HEK293 (cell line): ENCODE results near the gene NOG.

Experiments
- CTCF ChIA-PET: fragments of 350-600 bp; formaldehyde crosslinking; extraction: SDS; loops from one replicate; lab custom pipeline; 2021; ENCODE audit warnings: antibody characterized with exemption; lab: Yijun Ruan, JAX
- POLR2A ChIA-PET: fragments of 300-600 bp; formaldehyde crosslinking; extraction: SDS; loops from one replicate; lab custom pipeline; 2020; ENCODE audit warnings: antibody characterized with exemption, inconsistent platforms; lab: Yijun Ruan, JAX
- H3K27ac ChIP-seq: fragments of 200-500 bp; sonication (Bioruptor generic); 2 replicates; pipeline ENCODE4 v1.5.1; 2014; ENCODE audit warnings: low read depth, low read length, control low read depth, inconsistent platforms; ENCODE audit errors: extremely low read depth
- H3K36me3 ChIP-seq, 2 experiments: fragments of 200-500 bp in 1 of 2; sonication (Bioruptor generic) in 1 of 2; 1 replicate in 1 of 2; 2 replicates in 1 of 2; pipeline ENCODE4 v1.5.1; 2014 to 2017; ENCODE audit warnings: inconsistent platforms in 2 of 2, low read length in 2 of 2; ENCODE audit not compliant: control insufficient read depth in 2 of 2, insufficient read depth in 1 of 2
- H3K4me1 ChIP-seq: fragments of 200-500 bp; sonication (Bioruptor generic); 2 replicates; pipeline ENCODE4 v1.5.1; 2014; ENCODE audit warnings: mild to moderate bottlenecking, low read length, inconsistent platforms; ENCODE audit not compliant: control insufficient read depth, insufficient read depth
- H3K4me3 ChIP-seq: 2 replicates; pipeline ENCODE4 v1.5.1; 2011; ENCODE audit warnings: low read depth, mild to moderate bottlenecking, control low read depth, low read length, moderate library complexity
- H3K9me3 ChIP-seq: fragments of 200-500 bp; sonication (Bioruptor generic); 2 replicates; pipeline ENCODE4 v1.5.1; 2014; ENCODE audit warnings: low read depth, low read length, inconsistent platforms; ENCODE audit not compliant: control insufficient read depth, insufficient read depth
- GLI4 ChIP-seq: fragments of 450-650 bp; formaldehyde crosslinking; IDR thresholded peaks from 2 replicates; pipeline ENCODE4 v1.5.1; 2016; ENCODE audit warnings: missing biosample characterization, missing genetic modification characterization
- MEIS1 ChIP-seq: sonication (generic); formaldehyde crosslinking; IDR thresholded peaks from 2 replicates; pipeline ENCODE4 v1.8.1; 2022; ENCODE audit warnings: missing genetic modification reagents, mild to moderate bottlenecking, borderline replicate concordance
- MYNN ChIP-seq: fragments of 450-650 bp; formaldehyde crosslinking; IDR thresholded peaks from 2 replicates; pipeline ENCODE4 v1.5.1; 2016; ENCODE audit warnings: missing biosample characterization, missing genetic modification characterization, borderline replicate concordance
- SCRT1 ChIP-seq: fragments of 450-650 bp; formaldehyde crosslinking; IDR thresholded peaks from 2 replicates; pipeline ENCODE4 v1.5.1; 2016; ENCODE audit warnings: missing biosample characterization, missing genetic modification characterization, borderline replicate concordance
- ZFP69B ChIP-seq: fragments of 450-650 bp; formaldehyde crosslinking; IDR thresholded peaks from 2 replicates; pipeline ENCODE4 v1.5.1; 2016; ENCODE audit warnings: missing biosample characterization, missing genetic modification characterization
- ZNF239 ChIP-seq: fragments of 450-650 bp; formaldehyde crosslinking; IDR thresholded peaks from 2 replicates; pipeline ENCODE4 v1.5.1; 2016; ENCODE audit warnings: missing biosample characterization, missing genetic modification characterization
- ZNF266 ChIP-seq: fragments of 450-650 bp; formaldehyde crosslinking; IDR thresholded peaks from 2 replicates; pipeline ENCODE4 v1.5.1; 2016; ENCODE audit warnings: missing biosample characterization, missing genetic modification characterization, low read depth
- ZNF302 ChIP-seq: fragments of 450-650 bp; formaldehyde crosslinking; IDR thresholded peaks from 2 replicates; pipeline ENCODE4 v1.5.1; 2016; ENCODE audit warnings: missing biosample characterization, missing genetic modification characterization, low read depth
- ZNF335 ChIP-seq: fragments of 450-650 bp; formaldehyde crosslinking; conservative IDR thresholded peaks from 2 replicates; pipeline ENCODE4 v1.5.1; 2016; ENCODE audit warnings: missing biosample characterization, missing genetic modification characterization
- ZNF350 ChIP-seq: fragments of 450-650 bp; formaldehyde crosslinking; IDR thresholded peaks from 2 replicates; pipeline ENCODE4 v1.5.0; 2017; ENCODE audit warnings: missing biosample characterization, mild to moderate bottlenecking, missing genetic modification characterization
- ZNF354C ChIP-seq: fragments of 450-650 bp; formaldehyde crosslinking; IDR thresholded peaks from 2 replicates; pipeline ENCODE4 v1.5.1; 2016; ENCODE audit warnings: missing biosample characterization, missing genetic modification characterization, low read depth, borderline replicate concordance
- ZNF416 ChIP-seq: fragments of 450-650 bp; formaldehyde crosslinking; IDR thresholded peaks from 2 replicates; pipeline ENCODE4 v1.5.1; 2016; ENCODE audit warnings: missing biosample characterization, missing genetic modification characterization
- ZNF544 ChIP-seq: fragments of 450-650 bp; formaldehyde crosslinking; IDR thresholded peaks from 2 replicates; pipeline ENCODE4 v1.5.0; 2017; ENCODE audit warnings: missing biosample characterization, missing genetic modification characterization
- ZNF555 ChIP-seq: fragments of 450-650 bp; formaldehyde crosslinking; conservative IDR thresholded peaks from 2 replicates; pipeline ENCODE4 v1.5.1; 2017; ENCODE audit warnings: missing biosample characterization, mild to moderate bottlenecking, missing genetic modification characterization, inconsistent platforms
- ZNF558 ChIP-seq: fragments of 450-650 bp; formaldehyde crosslinking; IDR thresholded peaks from 2 replicates; pipeline ENCODE4 v1.5.1; 2016; ENCODE audit warnings: missing biosample characterization, missing genetic modification characterization
- ZNF600 ChIP-seq: fragments of 450-650 bp; formaldehyde crosslinking; IDR thresholded peaks from 2 replicates; pipeline ENCODE4 v1.5.1; 2016; ENCODE audit warnings: missing biosample characterization, missing genetic modification characterization
- ZNF624 ChIP-seq: fragments of 450-650 bp; formaldehyde crosslinking; IDR thresholded peaks from 2 replicates; pipeline ENCODE4 v1.5.1; 2017; ENCODE audit warnings: missing biosample characterization, missing genetic modification characterization
- ZNF654 ChIP-seq: fragments of 450-650 bp; formaldehyde crosslinking; IDR thresholded peaks from 2 replicates; pipeline ENCODE4 v1.5.1; 2016; ENCODE audit warnings: low read depth, missing biosample characterization, missing genetic modification characterization
- ZNF677 ChIP-seq: fragments of 450-650 bp; IDR thresholded peaks from 2 replicates; pipeline ENCODE4 v1.5.0; 2018; ENCODE audit warnings: missing biosample characterization, mild to moderate bottlenecking, missing genetic modification characterization, moderate library complexity
- ZNF747 ChIP-seq: fragments of 450-650 bp; formaldehyde crosslinking; IDR thresholded peaks from 2 replicates; pipeline ENCODE4 v1.5.1; 2016; ENCODE audit warnings: missing biosample characterization, missing genetic modification characterization
- ZNF792 ChIP-seq: fragments of 450-650 bp; formaldehyde crosslinking; IDR thresholded peaks from 2 replicates; pipeline ENCODE4 v1.5.1; 2016; ENCODE audit warnings: missing biosample characterization, missing genetic modification characterization
- ZSCAN23 ChIP-seq: fragments of 450-650 bp; formaldehyde crosslinking; IDR thresholded peaks from 2 replicates; pipeline ENCODE4 v1.5.1; 2016; ENCODE audit warnings: missing biosample characterization, missing genetic modification characterization
- TF ChIP-seq, protein P1 (sequence below): fragments of 450-650 bp; formaldehyde crosslinking; IDR thresholded peaks from 2 replicates; pipeline ENCODE4 v1.5.1; 2016; ENCODE audit warnings: missing biosample characterization, missing genetic modification characterization
- TF ChIP-seq, protein P2 (sequence below): fragments of 450-650 bp; formaldehyde crosslinking; IDR thresholded peaks from 2 replicates; pipeline ENCODE4 v1.5.1; 2016; ENCODE audit warnings: missing biosample characterization, missing genetic modification characterization, borderline replicate concordance
- TF ChIP-seq, protein P3 (sequence below): fragments of 450-650 bp; formaldehyde crosslinking; IDR thresholded peaks from 2 replicates; pipeline ENCODE4 v1.5.1; 2016; ENCODE audit warnings: missing biosample characterization, missing genetic modification characterization
- TF ChIP-seq, protein P4 (sequence below): fragments of 450-650 bp; formaldehyde crosslinking; IDR thresholded peaks from 2 replicates; pipeline ENCODE4 v1.5.1; 2016; ENCODE audit warnings: missing biosample characterization, missing genetic modification characterization
- TF ChIP-seq, protein P5 (sequence below): fragments of 450-650 bp; formaldehyde crosslinking; IDR thresholded peaks from 2 replicates; pipeline ENCODE4 v1.5.1; 2016; ENCODE audit warnings: missing biosample characterization, missing genetic modification characterization

NOG gene

DNA sequence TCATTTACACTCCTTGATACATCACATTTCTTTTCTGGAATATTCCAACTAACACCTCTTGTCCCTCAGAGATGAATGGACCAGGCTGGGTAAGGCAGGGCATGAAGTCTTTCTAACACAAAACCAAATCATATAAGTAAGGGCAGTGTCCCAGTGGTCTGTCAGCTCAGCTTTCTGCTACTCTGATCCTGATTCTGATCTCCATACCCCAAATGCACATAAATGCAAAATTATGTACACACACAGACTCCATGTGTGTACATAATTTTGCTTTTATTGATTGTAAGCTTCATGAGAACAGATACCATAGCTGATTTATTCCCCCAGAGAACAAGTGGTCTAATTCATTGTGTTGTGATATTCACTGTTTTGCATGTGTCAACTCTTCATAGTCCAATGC, 47.9 kb downstream of the NOG start:
- no peaks in the 10 kb centered on the region for H3K36me3 ChIP-seq
- no peak overlapping the region for H3K27ac ChIP-seq
- no peaks in the 10 kb centered on the region for H3K9me3 ChIP-seq
- H3K4me3 ChIP-seq: no peak overlapping the region
- CTCF ChIA-PET: interaction anchor here (0.6 to 3.5 kb wide), 3 partner anchors 12 to 43 kb away, joined by 4 to 15 read pairs (median 5); no protein-coding TSS in a partner anchor
- TF ChIP-seq ZFP69B (tag by site-specific recombination) (no peak), ZNF335 (tag by site-specific recombination) (no peak), ZNF747 (tag by site-specific recombination) (no peak), ZNF350 (tag by site-specific recombination) (no peak), MYNN (tag by site-specific recombination) (no peak), ZNF544 (no peak), ZNF558 (tag by site-specific recombination) (no peak), ZSCAN23 (tag by site-specific recombination) (no peak), ZNF600 (tag by site-specific recombination) (no peak), SCRT1 (tag by site-specific recombination) (no peak), GLI4 (no peak), ZNF266 (no peak), MEIS1 (CRISPR knock-in tag) (no peak)
- TF ChIP-seq, protein P1, sequence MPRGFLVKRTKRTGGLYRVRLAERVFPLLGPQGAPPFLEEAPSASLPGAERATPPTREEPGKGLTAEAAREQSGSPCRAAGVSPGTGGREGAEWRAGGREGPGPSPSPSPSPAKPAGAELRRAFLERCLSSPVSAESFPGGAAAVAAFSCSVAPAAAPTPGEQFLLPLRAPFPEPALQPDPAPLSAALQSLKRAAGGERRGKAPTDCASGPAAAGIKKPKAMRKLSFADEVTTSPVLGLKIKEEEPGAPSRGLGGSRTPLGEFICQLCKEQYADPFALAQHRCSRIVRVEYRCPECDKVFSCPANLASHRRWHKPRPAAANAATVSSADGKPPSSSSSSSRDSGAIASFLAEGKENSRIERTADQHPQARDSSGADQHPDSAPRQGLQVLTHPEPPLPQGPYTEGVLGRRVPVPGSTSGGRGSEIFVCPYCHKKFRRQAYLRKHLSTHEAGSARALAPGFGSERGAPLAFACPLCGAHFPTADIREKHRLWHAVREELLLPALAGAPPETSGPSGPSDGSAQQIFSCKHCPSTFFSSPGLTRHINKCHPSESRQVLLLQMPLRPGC (tag by site-specific recombination): no peak
- TF ChIP-seq, protein P2, sequence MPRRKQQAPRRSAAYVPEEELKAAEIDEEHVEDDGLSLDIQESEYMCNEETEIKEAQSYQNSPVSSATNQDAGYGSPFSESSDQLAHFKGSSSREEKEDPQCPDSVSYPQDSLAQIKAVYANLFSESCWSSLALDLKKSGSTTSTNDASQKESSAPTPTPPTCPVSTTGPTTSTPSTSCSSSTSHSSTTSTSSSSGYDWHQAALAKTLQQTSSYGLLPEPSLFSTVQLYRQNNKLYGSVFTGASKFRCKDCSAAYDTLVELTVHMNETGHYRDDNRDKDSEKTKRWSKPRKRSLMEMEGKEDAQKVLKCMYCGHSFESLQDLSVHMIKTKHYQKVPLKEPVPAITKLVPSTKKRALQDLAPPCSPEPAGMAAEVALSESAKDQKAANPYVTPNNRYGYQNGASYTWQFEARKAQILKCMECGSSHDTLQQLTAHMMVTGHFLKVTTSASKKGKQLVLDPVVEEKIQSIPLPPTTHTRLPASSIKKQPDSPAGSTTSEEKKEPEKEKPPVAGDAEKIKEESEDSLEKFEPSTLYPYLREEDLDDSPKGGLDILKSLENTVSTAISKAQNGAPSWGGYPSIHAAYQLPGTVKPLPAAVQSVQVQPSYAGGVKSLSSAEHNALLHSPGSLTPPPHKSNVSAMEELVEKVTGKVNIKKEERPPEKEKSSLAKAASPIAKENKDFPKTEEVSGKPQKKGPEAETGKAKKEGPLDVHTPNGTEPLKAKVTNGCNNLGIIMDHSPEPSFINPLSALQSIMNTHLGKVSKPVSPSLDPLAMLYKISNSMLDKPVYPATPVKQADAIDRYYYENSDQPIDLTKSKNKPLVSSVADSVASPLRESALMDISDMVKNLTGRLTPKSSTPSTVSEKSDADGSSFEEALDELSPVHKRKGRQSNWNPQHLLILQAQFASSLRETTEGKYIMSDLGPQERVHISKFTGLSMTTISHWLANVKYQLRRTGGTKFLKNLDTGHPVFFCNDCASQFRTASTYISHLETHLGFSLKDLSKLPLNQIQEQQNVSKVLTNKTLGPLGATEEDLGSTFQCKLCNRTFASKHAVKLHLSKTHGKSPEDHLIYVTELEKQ (tag by site-specific recombination): no peak
- POLR2A ChIA-PET: no interaction called here
- no peaks in the 10 kb centered on the region; the same call in 1 of the 2 replicates for H3K4me1 ChIP-seq

DNA sequence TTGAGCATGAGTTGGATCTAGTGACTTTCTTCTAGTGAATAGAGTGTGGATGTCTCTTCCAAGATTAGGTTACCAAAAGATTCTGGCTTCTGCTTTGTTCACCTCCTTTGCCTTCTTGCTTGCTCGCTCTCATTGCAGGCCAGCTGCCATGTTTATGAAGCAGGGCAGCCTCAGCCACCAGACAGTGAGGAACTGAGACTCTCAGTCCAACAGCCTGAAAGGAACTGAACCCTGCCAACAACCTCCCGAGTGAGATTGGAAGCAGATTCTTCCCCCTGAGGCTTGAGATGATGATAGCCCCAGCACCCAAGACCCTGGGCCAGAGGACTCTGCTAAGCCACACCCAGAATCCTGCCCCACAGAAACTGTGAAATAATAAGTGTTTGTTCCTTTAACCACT, 48.4 kb downstream of the NOG start:
- Histone ChIP-seq H3K4me1 (no peaks in the 10 kb centered on the region; the same call in 1 of the 2 replicates), H3K27ac (no peak overlapping the region), H3K36me3 (no peaks in the 10 kb centered on the region), H3K4me3 (no peak overlapping the region), H3K9me3 (no peaks in the 10 kb centered on the region)
- CTCF ChIA-PET: interaction anchor here (1.9 to 3.5 kb wide), 2 partner anchors 12 to 13 kb away, joined by 5 to 15 read pairs; no protein-coding TSS in a partner anchor
- POLR2A ChIA-PET: no interaction called here
- TF ChIP-seq ZNF654 (tag by site-specific recombination) (no peak), ZNF792 (no peak), ZNF266 (no peak), ZNF302 (tag by site-specific recombination) (no peak), ZNF354C (tag by site-specific recombination) (no peak), ZNF416 (tag by site-specific recombination) (no peak), ZNF239 (no peak), ZNF624 (tag by site-specific recombination) (no peak), ZNF555 (tag by site-specific recombination) (no peak), ZNF677 (tag by site-specific recombination) (no peak)
- TF ChIP-seq, protein P3, sequence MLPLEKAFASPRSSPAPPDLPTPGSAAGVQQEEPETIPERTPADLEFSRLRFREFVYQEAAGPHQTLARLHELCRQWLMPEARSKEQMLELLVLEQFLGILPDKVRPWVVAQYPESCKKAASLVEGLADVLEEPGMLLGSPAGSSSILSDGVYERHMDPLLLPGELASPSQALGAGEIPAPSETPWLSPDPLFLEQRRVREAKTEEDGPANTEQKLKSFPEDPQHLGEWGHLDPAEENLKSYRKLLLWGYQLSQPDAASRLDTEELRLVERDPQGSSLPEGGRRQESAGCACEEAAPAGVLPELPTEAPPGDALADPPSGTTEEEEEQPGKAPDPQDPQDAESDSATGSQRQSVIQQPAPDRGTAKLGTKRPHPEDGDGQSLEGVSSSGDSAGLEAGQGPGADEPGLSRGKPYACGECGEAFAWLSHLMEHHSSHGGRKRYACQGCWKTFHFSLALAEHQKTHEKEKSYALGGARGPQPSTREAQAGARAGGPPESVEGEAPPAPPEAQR (tag by site-specific recombination): no peak
- TF ChIP-seq, protein P4, sequence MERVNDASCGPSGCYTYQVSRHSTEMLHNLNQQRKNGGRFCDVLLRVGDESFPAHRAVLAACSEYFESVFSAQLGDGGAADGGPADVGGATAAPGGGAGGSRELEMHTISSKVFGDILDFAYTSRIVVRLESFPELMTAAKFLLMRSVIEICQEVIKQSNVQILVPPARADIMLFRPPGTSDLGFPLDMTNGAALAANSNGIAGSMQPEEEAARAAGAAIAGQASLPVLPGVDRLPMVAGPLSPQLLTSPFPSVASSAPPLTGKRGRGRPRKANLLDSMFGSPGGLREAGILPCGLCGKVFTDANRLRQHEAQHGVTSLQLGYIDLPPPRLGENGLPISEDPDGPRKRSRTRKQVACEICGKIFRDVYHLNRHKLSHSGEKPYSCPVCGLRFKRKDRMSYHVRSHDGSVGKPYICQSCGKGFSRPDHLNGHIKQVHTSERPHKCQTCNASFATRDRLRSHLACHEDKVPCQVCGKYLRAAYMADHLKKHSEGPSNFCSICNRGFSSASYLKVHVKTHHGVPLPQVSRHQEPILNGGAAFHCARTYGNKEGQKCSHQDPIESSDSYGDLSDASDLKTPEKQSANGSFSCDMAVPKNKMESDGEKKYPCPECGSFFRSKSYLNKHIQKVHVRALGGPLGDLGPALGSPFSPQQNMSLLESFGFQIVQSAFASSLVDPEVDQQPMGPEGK: no peak
- TF ChIP-seq, protein P5, sequence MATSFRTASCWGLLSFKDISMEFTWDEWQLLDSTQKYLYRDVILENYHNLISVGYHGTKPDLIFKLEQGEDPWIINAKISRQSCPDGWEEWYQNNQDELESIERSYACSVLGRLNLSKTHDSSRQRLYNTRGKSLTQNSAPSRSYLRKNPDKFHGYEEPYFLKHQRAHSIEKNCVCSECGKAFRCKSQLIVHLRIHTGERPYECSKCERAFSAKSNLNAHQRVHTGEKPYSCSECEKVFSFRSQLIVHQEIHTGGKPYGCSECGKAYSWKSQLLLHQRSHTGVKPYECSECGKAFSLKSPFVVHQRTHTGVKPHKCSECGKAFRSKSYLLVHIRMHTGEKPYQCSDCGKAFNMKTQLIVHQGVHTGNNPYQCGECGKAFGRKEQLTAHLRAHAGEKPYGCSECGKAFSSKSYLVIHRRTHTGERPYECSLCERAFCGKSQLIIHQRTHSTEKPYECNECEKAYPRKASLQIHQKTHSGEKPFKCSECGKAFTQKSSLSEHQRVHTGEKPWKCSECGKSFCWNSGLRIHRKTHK: no peak
